ENCODE measurements around the gene MAJIN.

The MAJIN gene

GRCh38 chr11:64891215-64891848, 80.6 kb downstream of the MAJIN start:
- no peak for DNase-seq

- DNase-seq, result peak; percentile 43
Measured at GRCh38 chr11:64890522-64890939, 81.4 kb downstream of the MAJIN start.

- no peak for DNase-seq
Measured at GRCh38 chr11:64888729-64889511, 83.0 kb downstream of the MAJIN start.

GRCh38 chr11:64888406-64888728, 83.5 kb downstream of the MAJIN start:
- no peak for DNase-seq

Data from NCI-H1694 treated with DMSO at 0.1 percent for 48 hours (cell line).